Measurements from ENCODE around the gene ZNF12. TPM values are rescaled to one million over a fixed set of nuclear protein-coding genes. Genes with fewer than 3 reads are reported as not detected.

Gene ZNF12
- total RNA-seq, 1 donor from 2014 or later = 17.7 TPM

Other genes with a start within 250 kb of the ZNF12 start
- gene KDELR2, start 222.8 kb downstream of the ZNF12 start, total RNA-seq = 61.2 TPM
- not detected for gene GRID2IP, start 155.5 kb downstream of the ZNF12 start, total RNA-seq
- 34.3 TPM for gene ZDHHC4, start 129.5 kb downstream of the ZNF12 start, total RNA-seq
- 13.6 TPM for gene INTS15, start 116.9 kb downstream of the ZNF12 start, total RNA-seq
- gene ZNF853, start 91.3 kb downstream of the ZNF12 start, total RNA-seq = 14.2 TPM
- 21.2 TPM for gene ZNF316, start 69.6 kb downstream of the ZNF12 start, total RNA-seq
- gene RSPH10B2, start 47.2 kb upstream of the ZNF12 start, total RNA-seq = 0.19 TPM
- gene CCZ1B, start 119.3 kb upstream of the ZNF12 start, total RNA-seq = 32.7 TPM